ENCODE measurements around the gene ZIM2. TPM values are rescaled to one million over a fixed set of nuclear protein-coding genes. Genes with fewer than 3 reads are reported as not detected.

The ZIM2 gene
- total RNA-seq, 6 experiments from 2014 or later: 0.22 to 1.8 TPM; not detected in 4

GRCh38 chr19:56810260-56810659, 30.3 kb downstream of the ZIM2 start:
- Histone ChIP-seq H3K27me3 (no peaks in the 10 kb centered on the region), H3K27ac (no peak overlapping the region), H3K4me1 (no peaks in the 10 kb centered on the region), H3K9me3 (no peaks in the 10 kb centered on the region), H3K4me3 (no peak overlapping the region), H3K36me3 (no peaks in the 10 kb centered on the region)
- TF ChIP-seq POLR2A (IDR thresholded peaks at IDR 0.05): no peak
- TF ChIP-seq CTCF (IDR thresholded peaks at IDR 0.05): no peak
- intact Hi-C loops (cut with DNase I): no loop called here
- WGBS (ENCODE audit: insufficient coverage, low coverage, low lambda C conversion rate, missing lambda C conversion rate): 89% methylated on average over 1 of the region's 1 CpG
- DNase-seq (no peak), ATAC-seq (no peak)

- no peaks in the 10 kb centered on the region for H3K27me3 ChIP-seq
- H3K4me3 ChIP-seq: no peak overlapping the region
- ATAC-seq: no peak
- no peak for DNase-seq
- WGBS (ENCODE audit: insufficient coverage, low coverage, low lambda C conversion rate, missing lambda C conversion rate): 95% methylated on average over 3 of the region's 3 CpGs
- no peak overlapping the region for H3K27ac ChIP-seq
- TF ChIP-seq CTCF (IDR thresholded peaks at IDR 0.05) (no peak), POLR2A (IDR thresholded peaks at IDR 0.05) (no peak)
- no peaks in the 10 kb centered on the region for H3K36me3 ChIP-seq
- H3K9me3 ChIP-seq: no peaks in the 10 kb centered on the region
- H3K4me1 ChIP-seq: no peaks in the 10 kb centered on the region
- intact Hi-C loops (cut with DNase I): no loop called here
Measured at GRCh38 chr19:56808717-56809392, 31.7 kb downstream of the ZIM2 start.

GRCh38 chr19:56806639-56807038, 33.9 kb downstream of the ZIM2 start:
- H3K4me1 ChIP-seq: no peaks in the 10 kb centered on the region
- intact Hi-C loops (cut with DNase I): no loop called here

GRCh38 chr19:56778351-56778750, 62.2 kb downstream of the ZIM2 start:
- Histone ChIP-seq H3K27me3 (no peaks in the 10 kb centered on the region), H3K4me1 (no peaks in the 10 kb centered on the region), H3K4me3 (no peak overlapping the region), H3K9me3 (no peaks in the 10 kb centered on the region), H3K27ac (no peak overlapping the region), H3K36me3 (no peaks in the 10 kb centered on the region)
- ATAC-seq (no peak), DNase-seq (no peak)
- TF ChIP-seq CTCF (IDR thresholded peaks at IDR 0.05): no peak
- no peak for TF ChIP-seq POLR2A (IDR thresholded peaks at IDR 0.05)
- WGBS (ENCODE audit: insufficient coverage, low coverage, low lambda C conversion rate, missing lambda C conversion rate): 61% methylated on average over 4 of the region's 4 CpGs
- intact Hi-C loops (cut with DNase I): no loop called here

More at GRCh38 chr19:56806639-56807038, 33.9 kb downstream of the ZIM2 start:
- TF ChIP-seq POLR2A (IDR thresholded peaks at IDR 0.05) (no peak), CTCF (IDR thresholded peaks at IDR 0.05) (no peak)
- Histone ChIP-seq H3K4me3 (no peak overlapping the region), H3K27me3 (no peaks in the 10 kb centered on the region), H3K36me3 (no peaks in the 10 kb centered on the region), H3K27ac (no peak overlapping the region), H3K9me3 (no peaks in the 10 kb centered on the region)
- ATAC-seq: no peak
- DNase-seq: no peak

- Histone ChIP-seq H3K4me1 (no peaks in the 10 kb centered on the region), H3K27ac (no peak overlapping the region), H3K4me3 (no peak overlapping the region), H3K9me3 (no peaks in the 10 kb centered on the region), H3K36me3 (no peaks in the 10 kb centered on the region), H3K27me3 (no peaks in the 10 kb centered on the region)
- no peak for TF ChIP-seq CTCF (IDR thresholded peaks at IDR 0.05)
- TF ChIP-seq POLR2A (IDR thresholded peaks at IDR 0.05): no peak
- DNase-seq (no peak), ATAC-seq (no peak)
- 85% methylated on average over 4 of the region's 4 CpGs for WGBS (ENCODE audit: insufficient coverage, low coverage, low lambda C conversion rate, missing lambda C conversion rate)
- intact Hi-C loops (cut with DNase I): no loop called here
Measured at GRCh38 chr19:56769650-56770049, 70.9 kb downstream of the ZIM2 start.

Data from right lobe of liver (tissue), 6 donors.